GM23338 (cell line): Measurements from ENCODE around the gene SLC66A2. TPM values are rescaled to one million over a fixed set of nuclear protein-coding genes. Genes with fewer than 3 reads are reported as not detected.

ENCODE experiments used
- ATAC-seq: fragments of 200-7000 bp; cut with Tn5 transposase; 3 replicates; pipeline ENCODE4 v1.9.1; 2020
- DNase-seq: peaks from one replicate; pipeline ENCODE4 v3.0.0-alpha.2; 2015; ENCODE audit warnings: low spot score
- H2AFZ ChIP-seq: fragments of 200-600 bp; sonication (generic); 2 replicates; pipeline ENCODE4 v1.8.0; 2016; ENCODE audit warnings: antibody characterized with exemption, mild to moderate bottlenecking, moderate library complexity
- H3F3A ChIP-seq: fragments of 200-600 bp; sonication (generic); replicated peaks from 2 replicates; pipeline ENCODE4 v1.8.0; 2017; ENCODE audit warnings: antibody characterized with exemption, mixed run types, low read depth
- H3K27ac ChIP-seq: fragments of 200-600 bp; sonication (generic); 2 replicates; pipeline ENCODE4 v1.6.1; 2016; ENCODE audit warnings: low read depth
- H3K27me3 ChIP-seq: fragments of 200-600 bp; sonication (generic); 2 replicates; pipeline ENCODE4 v1.8.0; 2016; ENCODE audit warnings: mild to moderate bottlenecking, mixed run types, moderate library complexity; ENCODE audit not compliant: insufficient read depth
- H3K36me3 ChIP-seq: fragments of 200-600 bp; sonication (generic); 2 replicates; pipeline ENCODE4 v1.8.0; 2016; ENCODE audit warnings: mild to moderate bottlenecking; ENCODE audit not compliant: insufficient read depth
- H3K4me1 ChIP-seq: fragments of 200-600 bp; sonication (generic); 2 replicates; pipeline ENCODE4 v1.8.0; 2016; ENCODE audit warnings: mild to moderate bottlenecking, moderate library complexity; ENCODE audit not compliant: insufficient read depth
- H3K4me2 ChIP-seq: fragments of 200-600 bp; sonication (generic); 2 replicates; pipeline ENCODE4 v1.7.1; 2017; ENCODE audit warnings: mixed run types
- H3K4me3 ChIP-seq: fragments of 200-600 bp; sonication (generic); 2 replicates; pipeline ENCODE4 v1.6.1; 2016; ENCODE audit warnings: mixed run types
- H3K79me2 ChIP-seq: fragments of 200-600 bp; sonication (generic); replicated peaks from 2 replicates; pipeline ENCODE4 v1.8.0; 2017; ENCODE audit warnings: mild to moderate bottlenecking; ENCODE audit not compliant: insufficient read depth
- H3K9me2 ChIP-seq: fragments of 200-600 bp; sonication (generic); 2 replicates; pipeline ENCODE4 v1.8.0; 2017; ENCODE audit not compliant: insufficient read depth
- H4K20me1 ChIP-seq: fragments of 200-600 bp; sonication (generic); replicated peaks from 2 replicates; pipeline ENCODE4 v1.8.0; 2017; ENCODE audit warnings: mild to moderate bottlenecking; ENCODE audit not compliant: insufficient read depth
- H3K27ac Mint-ChIP-seq: 2 replicates; pipeline ENCODE4 v1.8.0; 2020; ENCODE audit warnings: inconsistent platforms, mild to moderate bottlenecking, moderate library complexity, mixed read lengths
- H3K27me3 Mint-ChIP-seq: 3 replicates; pipeline ENCODE4 v1.8.0; 2022; ENCODE audit warnings: low read depth, mild to moderate bottlenecking, moderate library complexity, mixed read lengths, inconsistent platforms; ENCODE audit not compliant: insufficient read depth, poor library complexity
- H3K36me3 Mint-ChIP-seq: 3 replicates; pipeline ENCODE4 v1.8.0; 2021; ENCODE audit warnings: low read depth, mild to moderate bottlenecking, inconsistent platforms, moderate library complexity, mixed read lengths
- H3K4me1 Mint-ChIP-seq: 3 replicates; pipeline ENCODE4 v1.8.0; 2020; ENCODE audit warnings: mild to moderate bottlenecking, inconsistent platforms, mixed read lengths
- H3K4me3 Mint-ChIP-seq: 3 replicates; pipeline ENCODE4 v1.8.0; 2021; ENCODE audit warnings: moderate library complexity, mild to moderate bottlenecking, inconsistent platforms, mixed read lengths
- H3K9me3 Mint-ChIP-seq: 3 replicates; pipeline ENCODE4 v1.8.0; 2020; ENCODE audit warnings: moderate library complexity, mild to moderate bottlenecking, inconsistent platforms, mixed read lengths
- EZH2phosphoT487 ChIP-seq: fragments of 200-600 bp; sonication (generic); IDR thresholded peaks from one replicate; pipeline ENCODE4 v1.8.1; 2018; ENCODE audit warnings: antibody characterized with exemption; ENCODE audit not compliant: unreplicated experiment
- JUNB ChIP-seq: IDR thresholded peaks from one replicate; pipeline ENCODE4 v1.6.1; 2016; ENCODE audit warnings: antibody characterized with exemption; ENCODE audit not compliant: unreplicated experiment
- NANOG ChIP-seq: IDR thresholded peaks from 2 replicates; pipeline ENCODE4 v1.6.1; 2016; ENCODE audit warnings: antibody characterized with exemption, borderline replicate concordance
- POLR2AphosphoS5 ChIP-seq: IDR thresholded peaks from 2 replicates; pipeline ENCODE4 v1.6.1; 2016; ENCODE audit warnings: antibody characterized with exemption, low read depth
- STAT1 ChIP-seq: IDR thresholded peaks from one replicate; pipeline ENCODE4 v1.6.1; 2016; ENCODE audit warnings: antibody characterized with exemption; ENCODE audit not compliant: unreplicated experiment
- ZNF331 ChIP-seq: fragments of 250-450 bp; sonication (Bioruptor Pico); IDR thresholded peaks from 2 replicates; pipeline ENCODE4 v1.5.0; 2020; ENCODE audit warnings: low read depth, mild to moderate bottlenecking, moderate library complexity
- polyA plus RNA-seq: library from polyadenylated mRNA; unstranded; fragments of >200 nt; fragmentation: Nextera tagmentation; extraction: Ambion mirVana; gene quantifications from 2 replicates; pipeline ENCODE4 v1.2.1, GENCODE V29; 2016
- total RNA-seq: library from RNA; depleted of rRNA; stranded (reverse); fragments of >200 nt; shearing (Covaris generic); gene quantifications from 2 replicates; pipeline ENCODE4 v1.2.3, GENCODE V29; 2014
- TF ChIP-seq, protein P1 (sequence below): fragments of 250-450 bp; sonication (Bioruptor Pico); IDR thresholded peaks from 2 replicates; pipeline ENCODE4 v1.5.0; 2020; ENCODE audit warnings: mild to moderate bottlenecking, moderate library complexity
- TF ChIP-seq, protein P2 (sequence below): IDR thresholded peaks from 2 replicates; pipeline ENCODE4 v1.6.1; 2016; ENCODE audit warnings: antibody characterized with exemption
- TF ChIP-seq, protein P3 (sequence below), 2 experiments: fragments of 200-600 bp in 1 of 2; sonication (generic) in 1 of 2; conservative IDR thresholded peaks; 2 replicates each; pipeline versions ENCODE4 v1.5.1 to v1.6.1; 2016 to 2017; ENCODE audit warnings: antibody characterized with exemption in 2 of 2, low read depth in 2 of 2, mild to moderate bottlenecking in 2 of 2, moderate library complexity in 1 of 2

SLC66A2 gene
- total and polyA plus RNA-seq, 2 experiments from 2014 or later, result 4.0 to 18.1 TPM

DNA sequence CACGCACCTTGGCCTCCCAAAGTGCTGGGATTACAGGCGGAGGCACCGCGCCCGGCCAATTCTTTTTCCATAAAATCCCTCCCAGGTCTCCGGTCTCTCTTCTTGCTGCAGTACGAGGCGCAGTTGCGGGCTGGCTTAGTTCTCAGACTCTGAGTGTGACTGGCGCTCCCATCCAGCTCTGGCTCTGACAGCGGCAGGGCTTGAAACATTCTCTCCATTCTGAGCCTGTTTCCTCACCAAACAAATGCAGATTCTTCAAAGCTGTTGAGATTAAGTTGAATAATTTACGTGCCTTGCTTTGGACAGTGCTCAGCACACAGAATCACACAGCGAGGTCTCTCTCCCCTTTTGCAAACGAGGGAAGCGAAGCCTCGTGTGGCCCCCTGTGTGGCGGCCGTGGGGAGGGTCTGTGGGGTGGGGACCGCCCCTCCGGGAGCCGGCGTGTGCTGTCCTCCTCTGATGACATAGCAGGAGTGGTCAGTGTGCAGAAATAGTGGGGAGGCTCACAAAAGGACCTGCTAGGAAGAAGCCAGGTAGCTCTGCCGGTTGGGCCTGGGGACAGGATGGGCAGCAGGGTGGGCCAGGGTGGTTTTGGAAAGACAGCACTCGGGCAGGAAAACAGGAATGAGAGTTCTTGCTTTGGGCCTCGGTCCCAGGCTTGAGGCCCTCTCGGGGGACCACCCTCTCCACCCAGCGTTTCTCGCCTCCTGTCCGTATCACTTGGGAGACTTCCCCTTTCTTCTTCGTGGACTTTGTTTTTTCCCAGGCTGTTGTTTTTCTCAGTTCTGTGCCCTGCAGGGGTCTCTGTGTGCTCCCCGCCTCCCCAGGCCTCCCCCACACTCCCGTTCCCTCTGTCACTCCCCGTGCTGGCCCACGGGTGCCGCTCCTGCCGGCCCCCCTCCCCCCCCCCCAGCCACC lies 78.7 kb downstream of the SLC66A2 start (continued):
- TF ChIP-seq, protein P1, sequence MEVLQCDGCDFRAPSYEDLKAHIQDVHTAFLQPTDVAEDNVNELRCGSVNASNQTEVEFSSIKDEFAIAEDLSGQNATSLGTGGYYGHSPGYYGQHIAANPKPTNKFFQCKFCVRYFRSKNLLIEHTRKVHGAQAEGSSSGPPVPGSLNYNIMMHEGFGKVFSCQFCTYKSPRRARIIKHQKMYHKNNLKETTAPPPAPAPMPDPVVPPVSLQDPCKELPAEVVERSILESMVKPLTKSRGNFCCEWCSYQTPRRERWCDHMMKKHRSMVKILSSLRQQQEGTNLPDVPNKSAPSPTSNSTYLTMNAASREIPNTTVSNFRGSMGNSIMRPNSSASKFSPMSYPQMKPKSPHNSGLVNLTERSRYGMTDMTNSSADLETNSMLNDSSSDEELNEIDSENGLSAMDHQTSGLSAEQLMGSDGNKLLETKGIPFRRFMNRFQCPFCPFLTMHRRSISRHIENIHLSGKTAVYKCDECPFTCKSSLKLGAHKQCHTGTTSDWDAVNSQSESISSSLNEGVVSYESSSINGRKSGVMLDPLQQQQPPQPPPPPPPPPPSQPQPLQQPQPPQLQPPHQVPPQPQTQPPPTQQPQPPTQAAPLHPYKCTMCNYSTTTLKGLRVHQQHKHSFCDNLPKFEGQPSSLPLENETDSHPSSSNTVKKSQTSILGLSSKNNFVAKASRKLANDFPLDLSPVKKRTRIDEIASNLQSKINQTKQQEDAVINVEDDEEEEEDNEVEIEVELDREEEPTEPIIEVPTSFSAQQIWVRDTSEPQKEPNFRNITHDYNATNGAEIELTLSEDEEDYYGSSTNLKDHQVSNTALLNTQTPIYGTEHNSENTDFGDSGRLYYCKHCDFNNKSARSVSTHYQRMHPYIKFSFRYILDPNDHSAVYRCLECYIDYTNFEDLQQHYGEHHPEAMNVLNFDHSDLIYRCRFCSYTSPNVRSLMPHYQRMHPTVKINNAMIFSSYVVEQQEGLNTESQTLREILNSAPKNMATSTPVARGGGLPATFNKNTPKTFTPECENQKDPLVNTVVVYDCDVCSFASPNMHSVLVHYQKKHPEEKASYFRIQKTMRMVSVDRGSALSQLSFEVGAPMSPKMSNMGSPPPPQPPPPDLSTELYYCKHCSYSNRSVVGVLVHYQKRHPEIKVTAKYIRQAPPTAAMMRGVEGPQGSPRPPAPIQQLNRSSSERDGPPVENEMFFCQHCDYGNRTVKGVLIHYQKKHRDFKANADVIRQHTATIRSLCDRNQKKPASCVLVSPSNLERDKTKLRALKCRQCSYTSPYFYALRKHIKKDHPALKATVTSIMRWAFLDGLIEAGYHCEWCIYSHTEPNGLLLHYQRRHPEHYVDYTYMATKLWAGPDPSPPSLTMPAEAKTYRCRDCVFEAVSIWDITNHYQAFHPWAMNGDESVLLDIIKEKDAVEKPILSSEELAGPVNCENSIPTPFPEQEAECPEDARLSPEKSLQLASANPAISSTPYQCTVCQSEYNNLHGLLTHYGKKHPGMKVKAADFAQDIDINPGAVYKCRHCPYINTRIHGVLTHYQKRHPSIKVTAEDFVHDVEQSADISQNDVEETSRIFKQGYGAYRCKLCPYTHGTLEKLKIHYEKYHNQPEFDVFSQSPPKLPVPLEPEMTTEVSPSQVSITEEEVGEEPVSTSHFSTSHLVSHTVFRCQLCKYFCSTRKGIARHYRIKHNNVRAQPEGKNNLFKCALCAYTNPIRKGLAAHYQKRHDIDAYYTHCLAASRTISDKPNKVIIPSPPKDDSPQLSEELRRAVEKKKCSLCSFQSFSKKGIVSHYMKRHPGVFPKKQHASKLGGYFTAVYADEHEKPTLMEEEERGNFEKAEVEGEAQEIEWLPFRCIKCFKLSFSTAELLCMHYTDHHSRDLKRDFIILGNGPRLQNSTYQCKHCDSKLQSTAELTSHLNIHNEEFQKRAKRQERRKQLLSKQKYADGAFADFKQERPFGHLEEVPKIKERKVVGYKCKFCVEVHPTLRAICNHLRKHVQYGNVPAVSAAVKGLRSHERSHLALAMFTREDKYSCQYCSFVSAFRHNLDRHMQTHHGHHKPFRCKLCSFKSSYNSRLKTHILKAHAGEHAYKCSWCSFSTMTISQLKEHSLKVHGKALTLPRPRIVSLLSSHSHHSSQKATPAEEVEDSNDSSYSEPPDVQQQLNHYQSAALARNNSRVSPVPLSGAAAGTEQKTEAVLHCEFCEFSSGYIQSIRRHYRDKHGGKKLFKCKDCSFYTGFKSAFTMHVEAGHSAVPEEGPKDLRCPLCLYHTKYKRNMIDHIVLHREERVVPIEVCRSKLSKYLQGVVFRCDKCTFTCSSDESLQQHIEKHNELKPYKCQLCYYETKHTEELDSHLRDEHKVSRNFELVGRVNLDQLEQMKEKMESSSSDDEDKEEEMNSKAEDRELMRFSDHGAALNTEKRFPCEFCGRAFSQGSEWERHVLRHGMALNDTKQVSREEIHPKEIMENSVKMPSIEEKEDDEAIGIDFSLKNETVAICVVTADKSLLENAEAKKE (CRISPR knock-in tag), result no peak
- TF ChIP-seq EZH2phosphoT487 (no peak), STAT1 (no peak), JUNB (no peak)
- TF ChIP-seq, protein P2, sequence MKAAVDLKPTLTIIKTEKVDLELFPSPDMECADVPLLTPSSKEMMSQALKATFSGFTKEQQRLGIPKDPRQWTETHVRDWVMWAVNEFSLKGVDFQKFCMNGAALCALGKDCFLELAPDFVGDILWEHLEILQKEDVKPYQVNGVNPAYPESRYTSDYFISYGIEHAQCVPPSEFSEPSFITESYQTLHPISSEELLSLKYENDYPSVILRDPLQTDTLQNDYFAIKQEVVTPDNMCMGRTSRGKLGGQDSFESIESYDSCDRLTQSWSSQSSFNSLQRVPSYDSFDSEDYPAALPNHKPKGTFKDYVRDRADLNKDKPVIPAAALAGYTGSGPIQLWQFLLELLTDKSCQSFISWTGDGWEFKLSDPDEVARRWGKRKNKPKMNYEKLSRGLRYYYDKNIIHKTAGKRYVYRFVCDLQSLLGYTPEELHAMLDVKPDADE, result no peak

DNA sequence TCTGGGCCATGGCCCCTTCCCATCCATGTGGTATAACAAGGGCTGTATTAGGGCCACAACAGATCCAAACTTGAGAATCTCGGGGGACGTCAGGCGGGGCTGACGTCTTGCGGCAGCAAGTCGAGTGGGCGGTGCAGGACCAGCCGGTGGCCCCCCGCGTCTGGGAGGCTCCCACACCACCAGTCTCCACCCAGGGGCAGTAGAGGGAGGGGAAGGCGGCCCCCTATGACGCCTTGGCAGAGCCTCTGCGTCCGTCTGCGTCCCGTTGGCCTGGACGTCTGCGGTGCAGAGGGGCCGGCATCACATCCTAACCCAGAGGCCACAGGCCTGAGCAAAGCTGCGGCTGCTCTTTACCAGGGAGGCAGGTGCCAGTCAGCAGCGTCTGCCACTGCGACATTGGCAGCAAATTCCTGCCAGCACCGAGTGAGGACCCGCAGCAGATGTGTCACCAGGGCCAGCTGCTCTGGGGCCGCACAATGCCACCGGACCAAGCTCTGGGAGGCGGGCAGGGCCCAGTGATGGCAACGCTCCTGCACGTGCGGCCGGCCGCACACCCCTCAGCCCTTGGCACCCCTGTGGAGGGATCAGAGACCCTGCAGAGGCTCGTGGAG lies 79.9 kb downstream of the SLC66A2 start:
- Histone ChIP-seq H3F3A (no peaks in the 10 kb centered on the region), H2AFZ (no peak overlapping the region), H4K20me1 (no peaks in the 10 kb centered on the region), H3K36me3 (no peaks in the 10 kb centered on the region), H3K4me2 (no peak overlapping the region), H3K27ac (no peak overlapping the region), H3K4me1 (no peaks in the 10 kb centered on the region), H3K9me2 (no peaks in the 10 kb centered on the region), H3K27me3 (no peaks in the 10 kb centered on the region), H3K79me2 (no peaks in the 10 kb centered on the region), H3K4me3 (no peak overlapping the region)
- DNase-seq (no peak), ATAC-seq (no peak)
- peaks cover 2% of the 10 kb centered on the region for H3K4me1 Mint-ChIP-seq
- H3K4me3 Mint-ChIP-seq, result no peak overlapping the region
- peaks cover 13% of the 10 kb centered on the region for H3K27me3 Mint-ChIP-seq
- H3K27ac Mint-ChIP-seq, result no peak overlapping the region
- H3K9me3 Mint-ChIP-seq, result no peaks in the 10 kb centered on the region
- TF ChIP-seq STAT1 (no peak), NANOG (no peak), POLR2AphosphoS5 (no peak), ZNF331 (CRISPR knock-in tag) (no peak)
- TF ChIP-seq, protein P3, sequence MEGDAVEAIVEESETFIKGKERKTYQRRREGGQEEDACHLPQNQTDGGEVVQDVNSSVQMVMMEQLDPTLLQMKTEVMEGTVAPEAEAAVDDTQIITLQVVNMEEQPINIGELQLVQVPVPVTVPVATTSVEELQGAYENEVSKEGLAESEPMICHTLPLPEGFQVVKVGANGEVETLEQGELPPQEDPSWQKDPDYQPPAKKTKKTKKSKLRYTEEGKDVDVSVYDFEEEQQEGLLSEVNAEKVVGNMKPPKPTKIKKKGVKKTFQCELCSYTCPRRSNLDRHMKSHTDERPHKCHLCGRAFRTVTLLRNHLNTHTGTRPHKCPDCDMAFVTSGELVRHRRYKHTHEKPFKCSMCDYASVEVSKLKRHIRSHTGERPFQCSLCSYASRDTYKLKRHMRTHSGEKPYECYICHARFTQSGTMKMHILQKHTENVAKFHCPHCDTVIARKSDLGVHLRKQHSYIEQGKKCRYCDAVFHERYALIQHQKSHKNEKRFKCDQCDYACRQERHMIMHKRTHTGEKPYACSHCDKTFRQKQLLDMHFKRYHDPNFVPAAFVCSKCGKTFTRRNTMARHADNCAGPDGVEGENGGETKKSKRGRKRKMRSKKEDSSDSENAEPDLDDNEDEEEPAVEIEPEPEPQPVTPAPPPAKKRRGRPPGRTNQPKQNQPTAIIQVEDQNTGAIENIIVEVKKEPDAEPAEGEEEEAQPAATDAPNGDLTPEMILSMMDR (conservative IDR thresholded peaks at IDR 0.05; ENCODE audit: low read depth in 2 of 2), result no peak
- H3K36me3 Mint-ChIP-seq, result no peaks in the 10 kb centered on the region
